ENCODE data around the gene MUC5AC. TPM values are rescaled to one million over a fixed set of nuclear protein-coding genes. Genes with fewer than 3 reads are reported as not detected.
A peak's percentile ranks its signal among the peaks of the same experiment; 100 is the strongest.

The MUC5AC gene
- total RNA-seq, 2 experiments from 2014 or later = not detected

DNA sequence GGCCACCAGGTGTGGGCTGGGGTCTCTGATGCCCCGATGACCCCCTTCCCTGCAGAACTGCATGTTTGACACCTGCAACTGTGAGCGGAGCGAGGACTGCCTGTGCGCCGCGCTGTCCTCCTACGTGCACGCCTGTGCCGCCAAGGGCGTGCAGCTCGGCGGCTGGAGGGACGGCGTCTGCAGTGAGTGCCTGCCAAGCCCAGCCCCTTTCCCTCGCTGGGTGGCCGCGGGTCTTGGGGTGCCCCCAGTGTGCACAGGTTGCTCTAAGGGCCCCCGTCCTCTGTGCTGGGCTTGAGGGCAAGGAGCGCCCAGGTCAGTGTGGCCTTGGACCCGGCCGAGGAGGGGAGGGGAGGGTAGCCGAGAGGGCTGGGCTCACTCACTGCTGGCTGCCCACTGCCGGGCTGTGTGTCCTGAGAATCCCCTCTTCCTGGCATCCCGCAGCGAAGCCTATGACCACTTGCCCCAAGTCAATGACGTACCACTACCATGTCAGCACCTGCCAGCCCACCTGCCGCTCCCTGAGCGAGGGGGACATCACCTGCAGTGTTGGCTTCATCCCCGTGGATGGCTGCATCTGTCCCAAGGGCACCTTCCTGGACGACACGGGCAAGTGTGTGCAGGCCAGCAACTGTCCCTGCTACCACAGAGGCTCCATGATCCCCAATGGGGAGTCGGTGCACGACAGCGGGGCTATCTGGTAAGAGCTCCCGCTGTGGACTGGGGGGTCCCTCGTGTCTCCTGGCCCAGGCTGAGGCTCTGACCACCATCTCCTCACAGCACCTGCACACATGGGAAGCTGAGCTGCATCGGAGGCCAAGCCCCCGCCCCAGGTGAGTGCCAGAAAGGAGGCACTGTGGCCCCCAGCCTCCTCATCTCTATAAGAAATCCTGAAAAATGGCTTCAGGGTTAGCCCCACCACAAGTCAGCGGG is 17.0 kb downstream of the MUC5AC start:
- H3K27me3 ChIP-seq (ENCODE audit: control insufficient read depth in 1 of 2, insufficient read depth in 2 of 2, low read length in 2 of 2) = no peaks in the 10 kb centered on the region
- intact Hi-C loops (cut with DNase I, micrococcal nuclease) = no loop called here
- no peaks in the 10 kb centered on the region for H3K4me1 Mint-ChIP-seq (ENCODE audit: low read depth)
- CTCF ChIA-PET = no interaction called here
- TF ChIP-seq, protein P1, sequence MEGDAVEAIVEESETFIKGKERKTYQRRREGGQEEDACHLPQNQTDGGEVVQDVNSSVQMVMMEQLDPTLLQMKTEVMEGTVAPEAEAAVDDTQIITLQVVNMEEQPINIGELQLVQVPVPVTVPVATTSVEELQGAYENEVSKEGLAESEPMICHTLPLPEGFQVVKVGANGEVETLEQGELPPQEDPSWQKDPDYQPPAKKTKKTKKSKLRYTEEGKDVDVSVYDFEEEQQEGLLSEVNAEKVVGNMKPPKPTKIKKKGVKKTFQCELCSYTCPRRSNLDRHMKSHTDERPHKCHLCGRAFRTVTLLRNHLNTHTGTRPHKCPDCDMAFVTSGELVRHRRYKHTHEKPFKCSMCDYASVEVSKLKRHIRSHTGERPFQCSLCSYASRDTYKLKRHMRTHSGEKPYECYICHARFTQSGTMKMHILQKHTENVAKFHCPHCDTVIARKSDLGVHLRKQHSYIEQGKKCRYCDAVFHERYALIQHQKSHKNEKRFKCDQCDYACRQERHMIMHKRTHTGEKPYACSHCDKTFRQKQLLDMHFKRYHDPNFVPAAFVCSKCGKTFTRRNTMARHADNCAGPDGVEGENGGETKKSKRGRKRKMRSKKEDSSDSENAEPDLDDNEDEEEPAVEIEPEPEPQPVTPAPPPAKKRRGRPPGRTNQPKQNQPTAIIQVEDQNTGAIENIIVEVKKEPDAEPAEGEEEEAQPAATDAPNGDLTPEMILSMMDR (IDR thresholded peaks at IDR 0.05) = no peak
- no peak overlapping the region for H3K27ac ChIP-seq (ENCODE audit: low read depth in 1 of 2, low read length in 2 of 2)
- H3K9me3 Mint-ChIP-seq = peaks cover 5% of the 10 kb centered on the region
- no peaks in the 10 kb centered on the region for H3K36me3 Mint-ChIP-seq (ENCODE audit: low read depth)
- H3K36me3 ChIP-seq (ENCODE audit: insufficient read depth, low read length) = no peaks in the 10 kb centered on the region
- POLR2A ChIA-PET = no interaction called here
- peaks cover 0 to 48% of the 10 kb centered on the region in 2 experiments for H3K9me3 ChIP-seq (ENCODE audit: control insufficient read depth in 1 of 2, insufficient read depth in 1 of 2, low read length in 2 of 2)
- no peaks in the 10 kb centered on the region for H3K4me1 ChIP-seq (ENCODE audit: insufficient read depth, low read length)
- no peak overlapping the region for H3K4me3 ChIP-seq (ENCODE audit: low read length)
- ATAC-seq (ENCODE audit: poor library complexity) (no peak), DNase-seq (peak in 1 of 14 experiments; percentile 13)
- H3K27me3 Mint-ChIP-seq = no peaks in the 10 kb centered on the region
- no peak overlapping the region for H3K4me3 Mint-ChIP-seq
- no peak overlapping the region for H3K27ac Mint-ChIP-seq

DNA sequence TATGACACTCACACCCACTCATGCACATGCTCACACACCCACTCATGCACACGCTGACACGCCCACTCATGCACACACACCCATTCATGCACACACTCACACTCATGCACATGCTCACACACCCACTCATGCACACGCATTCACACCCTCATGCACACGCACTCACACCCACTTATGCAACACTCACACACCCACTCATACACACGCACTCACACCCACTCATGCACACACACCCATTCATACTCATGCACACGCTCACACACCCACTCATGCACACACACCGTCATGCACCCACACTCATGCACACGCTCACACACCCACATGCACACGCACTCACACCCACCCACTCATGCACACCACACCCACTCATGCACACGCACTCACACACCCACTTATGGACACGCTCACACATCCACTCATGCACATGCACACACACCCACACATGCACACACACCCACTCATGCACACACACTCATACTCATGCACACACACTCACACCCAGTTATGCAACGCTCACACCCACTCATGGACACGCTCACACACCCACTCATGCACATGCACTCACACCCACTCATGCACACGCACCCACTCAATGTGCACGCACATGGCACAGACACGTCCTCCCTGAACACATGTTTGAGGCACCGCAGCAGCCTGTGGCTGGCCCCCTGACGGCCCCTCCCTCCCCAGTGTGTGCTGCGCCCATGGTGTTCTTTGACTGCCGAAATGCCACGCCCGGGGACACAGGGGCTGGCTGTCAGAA is 17.9 kb downstream of the MUC5AC start:
- Mint-ChIP-seq H3K27ac (no peak overlapping the region), H3K4me3 (no peak overlapping the region), H3K27me3 (no peaks in the 10 kb centered on the region), H3K36me3 (ENCODE audit: low read depth) (no peaks in the 10 kb centered on the region), H3K9me3 (peaks cover 5% of the 10 kb centered on the region), H3K4me1 (ENCODE audit: low read depth) (no peaks in the 10 kb centered on the region)
- no peak overlapping the region for H3K27ac ChIP-seq (ENCODE audit: low read depth in 1 of 2, low read length in 2 of 2)
- H3K9me3 ChIP-seq (ENCODE audit: control insufficient read depth in 1 of 2, insufficient read depth in 1 of 2, low read length in 2 of 2) = peaks cover 0 to 48% of the 10 kb centered on the region in 2 experiments
- ChIA-PET CTCF (no interaction called here), POLR2A (no interaction called here)
- no peaks in the 10 kb centered on the region for H3K27me3 ChIP-seq (ENCODE audit: control insufficient read depth in 1 of 2, insufficient read depth in 2 of 2, low read length in 2 of 2)
- TF ChIP-seq, protein P1 (IDR thresholded peaks at IDR 0.05) = no peak
- H3K4me3 ChIP-seq (ENCODE audit: low read length) = no peak overlapping the region
- no peaks in the 10 kb centered on the region for H3K36me3 ChIP-seq (ENCODE audit: insufficient read depth, low read length)
- no peaks in the 10 kb centered on the region for H3K4me1 ChIP-seq (ENCODE audit: insufficient read depth, low read length)
- ATAC-seq (ENCODE audit: poor library complexity) = no peak
- DNase-seq = no peak
- intact Hi-C loops (cut with DNase I, micrococcal nuclease) = no loop called here

DNA sequence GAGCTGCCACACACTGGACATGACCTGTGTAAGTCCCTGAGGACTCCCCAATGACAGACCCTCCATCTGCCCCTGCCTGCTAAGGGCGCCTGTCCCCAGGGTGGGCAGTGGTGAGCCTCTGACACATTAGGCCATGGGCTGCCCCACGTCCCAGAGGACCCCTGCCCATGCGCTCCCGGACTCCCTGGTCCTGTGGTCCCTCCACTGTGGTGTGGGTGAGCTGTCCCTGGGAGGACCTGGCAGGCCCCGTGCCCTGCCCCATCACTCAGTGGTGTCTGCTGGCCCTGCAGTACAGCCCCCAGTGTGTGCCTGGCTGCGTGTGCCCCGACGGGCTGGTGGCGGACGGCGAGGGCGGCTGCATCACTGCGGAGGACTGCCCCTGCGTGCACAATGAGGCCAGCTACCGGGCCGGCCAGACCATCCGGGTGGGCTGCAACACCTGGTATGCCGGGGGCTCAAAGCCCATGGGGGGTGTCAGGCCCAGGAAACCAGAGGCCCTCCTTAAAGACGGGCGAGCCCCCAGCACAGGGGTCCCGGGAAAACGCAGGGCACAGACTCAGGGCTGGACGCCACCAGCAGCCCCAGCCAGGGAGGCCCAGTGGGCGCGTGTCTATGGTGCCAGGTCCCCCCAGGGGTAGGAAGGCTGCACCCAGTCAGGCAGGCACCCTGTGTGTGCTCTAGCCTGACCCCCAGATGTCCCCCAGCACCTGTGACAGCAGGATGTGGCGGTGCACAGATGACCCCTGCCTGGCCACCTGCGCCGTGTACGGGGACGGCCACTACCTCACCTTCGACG is 18.7 kb downstream of the MUC5AC start:
- TF ChIP-seq, protein P1 (IDR thresholded peaks at IDR 0.05) = no peak
- Mint-ChIP-seq H3K36me3 (ENCODE audit: low read depth) (no peaks in the 10 kb centered on the region), H3K27ac (no peak overlapping the region), H3K4me1 (ENCODE audit: low read depth) (no peaks in the 10 kb centered on the region), H3K27me3 (no peaks in the 10 kb centered on the region), H3K9me3 (peaks cover 5% of the 10 kb centered on the region), H3K4me3 (no peak overlapping the region)
- H3K36me3 ChIP-seq (ENCODE audit: insufficient read depth, low read length) = no peaks in the 10 kb centered on the region
- peaks cover 2% of the 10 kb centered on the region for H3K4me1 ChIP-seq (ENCODE audit: insufficient read depth, low read length)
- H3K27me3 ChIP-seq (ENCODE audit: control insufficient read depth in 1 of 2, insufficient read depth in 2 of 2, low read length in 2 of 2) = no peaks in the 10 kb centered on the region
- no peak overlapping the region for H3K4me3 ChIP-seq (ENCODE audit: low read length)
- H3K9me3 ChIP-seq (ENCODE audit: control insufficient read depth in 1 of 2, insufficient read depth in 1 of 2, low read length in 2 of 2) = peaks cover 0 to 41% of the 10 kb centered on the region in 2 experiments
- no peak for DNase-seq
- ChIA-PET POLR2A (no interaction called here), CTCF (no interaction called here)
- no peak for ATAC-seq (ENCODE audit: poor library complexity)
- intact Hi-C loops (cut with DNase I, micrococcal nuclease) = no loop called here
- H3K27ac ChIP-seq (ENCODE audit: low read depth in 1 of 2, low read length in 2 of 2) = no peak overlapping the region
